Mucosa of rectum (tissue), 2 donors: ENCODE data around the gene EPC2.

ENCODE experiments used
- H3K27ac ChIP-seq, 2 donors: one replicate each; pipeline ENCODE4 v1.7.0; 2013; ENCODE audit warnings: inconsistent platforms in 2 of 2, low read depth in 2 of 2, low read length in 2 of 2
- H3K27me3 ChIP-seq, 2 donors: one replicate each; pipeline ENCODE4 v1.7.0; 2013; ENCODE audit warnings: low read length in 2 of 2; ENCODE audit not compliant: control insufficient read depth in 2 of 2, insufficient read depth in 2 of 2
- H3K36me3 ChIP-seq, 2 donors: one replicate each; pipeline ENCODE4 v1.7.0; 2013; ENCODE audit warnings: low read length in 2 of 2; ENCODE audit not compliant: control insufficient read depth in 2 of 2, insufficient read depth in 2 of 2
- H3K4me1 ChIP-seq, 2 donors: one replicate each; pipeline ENCODE4 v1.7.0; 2013; ENCODE audit warnings: low read length in 2 of 2, mild to moderate bottlenecking in 1 of 2; ENCODE audit not compliant: control insufficient read depth in 2 of 2, insufficient read depth in 2 of 2
- H3K4me3 ChIP-seq, 2 donors: one replicate each; pipeline ENCODE4 v1.7.0; 2013; ENCODE audit warnings: low read length in 2 of 2
- H3K9ac ChIP-seq, 2 donors: one replicate each; pipeline ENCODE4 v1.7.0; 2013; ENCODE audit warnings: low read length in 2 of 2, low read depth in 1 of 2, mild to moderate bottlenecking in 1 of 2
- H3K9me3 ChIP-seq, 2 donors: one replicate each; pipeline ENCODE4 v1.7.0; 2013; ENCODE audit warnings: low read length in 2 of 2; ENCODE audit not compliant: control insufficient read depth in 2 of 2
- donor health status: healthy.
- donor health status: Normal muscosa, but diverticular disease.

EPC2 gene

GRCh38 chr2:148643998-148644882 is at the start of gene EPC2:
EPC2 (plus strand) TSS chr2:148644751; CDS start chr2:148645018, 267 bp downstream.
- Histone ChIP-seq H3K27me3 (peaks cover 0 to 3% of the 10 kb centered on the region in 2 donors), H3K4me3 (peak within 1 kb of the TSS; percentile 93 to 97), H3K9me3 (no peaks in the 10 kb centered on the region), H3K9ac (peak within 1 kb of the TSS; percentile 90 to 92), H3K27ac (peak within 1 kb of the TSS; percentile 98 to 100), H3K4me1 (peaks cover 9 to 11% of the 10 kb centered on the region in 2 donors), H3K36me3 (no peaks in the 10 kb centered on the region)

GRCh38 chr2:148596018-148596417 is 48.5 kb upstream of the EPC2 start:
- H3K9ac ChIP-seq, result no peak overlapping the region

GRCh38 chr2:148599109-148599991 is 45.2 kb upstream of the EPC2 start:
- H3K9ac ChIP-seq, result no peak overlapping the region
- H3K27ac ChIP-seq, result no peak overlapping the region
- no peaks in the 10 kb centered on the region for H3K27me3 ChIP-seq
- H3K4me3 ChIP-seq, result no peak overlapping the region
- H3K36me3 ChIP-seq, result no peaks in the 10 kb centered on the region
- no peaks in the 10 kb centered on the region for H3K4me1 ChIP-seq
- no peaks in the 10 kb centered on the region for H3K9me3 ChIP-seq

More at GRCh38 chr2:148596018-148596417, 48.5 kb upstream of the EPC2 start:
- no peak overlapping the region for H3K4me3 ChIP-seq
- no peaks in the 10 kb centered on the region for H3K9me3 ChIP-seq
- no peaks in the 10 kb centered on the region for H3K27me3 ChIP-seq
- no peak overlapping the region for H3K27ac ChIP-seq
- no peaks in the 10 kb centered on the region for H3K36me3 ChIP-seq
- no peaks in the 10 kb centered on the region for H3K4me1 ChIP-seq

- Histone ChIP-seq H3K36me3 (no peaks in the 10 kb centered on the region), H3K9ac (no peak overlapping the region), H3K4me3 (no peak overlapping the region), H3K9me3 (no peaks in the 10 kb centered on the region), H3K4me1 (no peaks in the 10 kb centered on the region), H3K27me3 (no peaks in the 10 kb centered on the region), H3K27ac (no peak overlapping the region)
Measured at GRCh38 chr2:148602885-148603561, 41.5 kb upstream of the EPC2 start.

- no peaks in the 10 kb centered on the region for H3K27me3 ChIP-seq
- no peak overlapping the region for H3K4me3 ChIP-seq
- no peaks in the 10 kb centered on the region for H3K4me1 ChIP-seq
- H3K9me3 ChIP-seq, result no peaks in the 10 kb centered on the region
- H3K9ac ChIP-seq, result no peak overlapping the region
- no peaks in the 10 kb centered on the region for H3K36me3 ChIP-seq
- no peak overlapping the region for H3K27ac ChIP-seq
Measured at GRCh38 chr2:148603562-148603920, 41.0 kb upstream of the EPC2 start.

- no peaks in the 10 kb centered on the region for H3K36me3 ChIP-seq
- no peak overlapping the region for H3K9ac ChIP-seq
- no peaks in the 10 kb centered on the region for H3K27me3 ChIP-seq
- H3K4me3 ChIP-seq, result no peak overlapping the region
- no peaks in the 10 kb centered on the region for H3K9me3 ChIP-seq
- no peak overlapping the region for H3K27ac ChIP-seq
- no peaks in the 10 kb centered on the region for H3K4me1 ChIP-seq
Measured at GRCh38 chr2:148604927-148605326, 39.6 kb upstream of the EPC2 start.

GRCh38 chr2:148607566-148607965 is 37.0 kb upstream of the EPC2 start:
- no peaks in the 10 kb centered on the region for H3K27me3 ChIP-seq
- H3K4me1 ChIP-seq, result no peaks in the 10 kb centered on the region
- no peak overlapping the region for H3K27ac ChIP-seq
- H3K9me3 ChIP-seq, result no peaks in the 10 kb centered on the region
- no peaks in the 10 kb centered on the region for H3K36me3 ChIP-seq
- no peak overlapping the region for H3K4me3 ChIP-seq
- no peak overlapping the region for H3K9ac ChIP-seq

- no peaks in the 10 kb centered on the region for H3K36me3 ChIP-seq
- H3K4me1 ChIP-seq, result peaks cover 0 to 11% of the 10 kb centered on the region in 2 donors
- H3K9me3 ChIP-seq, result no peaks in the 10 kb centered on the region
- H3K4me3 ChIP-seq, result no peak overlapping the region
- H3K27me3 ChIP-seq, result no peaks in the 10 kb centered on the region
- no peak overlapping the region for H3K9ac ChIP-seq
- no peak overlapping the region for H3K27ac ChIP-seq
Measured at GRCh38 chr2:148613231-148614013, 31.1 kb upstream of the EPC2 start.

- Histone ChIP-seq H3K4me3 (no peak overlapping the region), H3K36me3 (no peaks in the 10 kb centered on the region)
Measured at GRCh38 chr2:148614014-148614321, 30.6 kb upstream of the EPC2 start.

More at GRCh38 chr2:148614014-148614321, 30.6 kb upstream of the EPC2 start:
- Histone ChIP-seq H3K9ac (no peak overlapping the region), H3K9me3 (no peaks in the 10 kb centered on the region), H3K27ac (no peak overlapping the region), H3K27me3 (no peaks in the 10 kb centered on the region), H3K4me1 (peaks cover 0 to 11% of the 10 kb centered on the region in 2 donors)
